Measurements from ENCODE around the gene ADK.

Gene ADK

DNA sequence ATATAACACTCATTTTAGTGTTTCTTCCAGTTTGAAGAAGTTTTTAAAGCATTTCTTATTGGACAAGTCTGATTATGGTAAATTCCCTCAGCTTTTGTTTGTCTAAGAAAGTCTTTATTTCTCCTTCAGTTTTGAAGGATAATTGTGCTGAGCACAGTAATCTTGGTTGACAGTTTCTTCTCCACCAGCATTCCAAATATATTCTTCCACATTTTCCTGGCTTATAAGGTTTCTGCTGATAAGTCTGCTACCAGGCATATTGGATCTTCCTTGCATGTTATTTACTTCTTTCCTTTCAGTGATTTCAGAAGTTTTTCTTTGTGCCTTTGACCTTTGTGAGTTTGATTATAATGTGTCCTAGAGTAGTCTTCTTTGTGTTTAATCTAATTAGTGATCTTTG is 210.7 kb downstream of the ADK start:
- no peak for DNase-seq (ENCODE audit: low read depth)

DNA sequence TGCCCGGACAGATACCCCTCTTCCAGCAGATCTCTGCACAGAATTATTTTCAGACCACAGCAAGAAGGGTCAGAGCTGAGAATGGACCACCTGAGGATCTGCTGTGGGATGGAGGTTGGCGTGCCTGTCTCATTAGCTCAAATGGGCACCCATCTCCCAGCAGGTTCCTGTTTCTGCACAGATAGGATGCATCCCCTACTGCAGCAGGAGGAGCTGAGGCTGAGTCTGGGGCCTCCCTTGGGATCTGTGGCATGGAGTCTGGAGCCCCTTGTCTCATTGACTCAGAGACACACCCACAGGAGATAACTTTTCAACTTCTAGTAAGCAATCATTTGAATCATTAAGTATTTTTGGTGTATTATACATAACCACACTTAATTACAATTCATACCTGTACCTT is 212.7 kb downstream of the ADK start:
- no peak for DNase-seq (ENCODE audit: low read depth)

DNA sequence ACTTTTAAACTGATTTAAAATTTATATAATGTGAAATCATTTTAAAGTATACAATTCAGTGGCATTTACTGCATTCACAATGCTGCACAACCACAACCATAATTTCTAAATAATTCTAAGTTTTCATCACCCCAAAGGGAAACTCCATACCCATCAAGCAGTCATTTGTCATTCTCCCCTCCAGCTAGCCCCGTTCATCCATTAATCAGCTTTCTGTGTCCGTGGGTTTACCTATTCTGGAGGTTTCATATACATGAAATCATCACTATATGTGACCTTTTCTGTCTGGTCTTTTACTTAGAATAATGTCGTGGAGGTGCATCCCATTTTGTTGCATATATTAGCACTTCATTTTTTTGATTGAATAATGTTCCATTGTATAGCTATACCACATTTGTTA is 214.1 kb downstream of the ADK start:
- DNase-seq (ENCODE audit: low read depth), result no peak

DNA sequence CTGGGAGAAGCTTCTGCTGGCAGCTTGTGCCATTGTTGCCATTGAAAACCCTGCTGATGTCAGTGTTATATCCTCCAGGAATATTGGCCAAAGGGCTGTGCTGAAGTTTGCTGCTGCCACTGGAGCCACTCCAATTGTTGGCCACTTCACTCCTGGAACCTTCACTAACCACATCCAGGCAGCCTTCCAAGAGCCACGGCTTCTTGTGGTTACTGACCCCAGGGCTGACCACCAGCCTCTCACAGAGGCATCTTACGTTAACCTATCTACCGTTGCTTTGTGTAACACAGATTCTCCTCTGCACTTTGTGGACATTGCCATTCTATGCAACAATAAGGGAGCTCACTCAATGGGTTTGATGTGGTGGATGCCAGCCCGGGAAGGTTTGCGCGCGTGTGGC is 220.7 kb downstream of the ADK start:
- no peak for DNase-seq (ENCODE audit: low read depth)

DNA sequence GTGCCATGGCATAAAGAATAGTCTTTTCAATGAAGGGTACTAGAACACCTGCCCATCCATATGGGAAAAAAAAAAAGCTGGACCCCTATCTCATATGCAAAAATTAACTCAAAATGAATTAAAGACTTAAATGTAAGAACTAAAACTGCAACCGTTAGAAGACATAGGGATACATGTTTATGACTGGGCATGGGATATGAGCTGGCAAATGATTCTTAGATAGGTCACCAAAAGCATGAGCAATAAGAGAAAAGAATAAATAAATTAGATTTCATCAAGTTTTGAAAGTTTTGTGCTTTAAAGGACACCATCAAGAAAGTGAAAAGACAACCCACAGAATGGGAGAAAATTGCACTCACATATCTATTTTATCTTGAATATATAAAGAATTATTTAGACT is 222.0 kb downstream of the ADK start:
- DNase-seq (ENCODE audit: low read depth), result no peak

DNA sequence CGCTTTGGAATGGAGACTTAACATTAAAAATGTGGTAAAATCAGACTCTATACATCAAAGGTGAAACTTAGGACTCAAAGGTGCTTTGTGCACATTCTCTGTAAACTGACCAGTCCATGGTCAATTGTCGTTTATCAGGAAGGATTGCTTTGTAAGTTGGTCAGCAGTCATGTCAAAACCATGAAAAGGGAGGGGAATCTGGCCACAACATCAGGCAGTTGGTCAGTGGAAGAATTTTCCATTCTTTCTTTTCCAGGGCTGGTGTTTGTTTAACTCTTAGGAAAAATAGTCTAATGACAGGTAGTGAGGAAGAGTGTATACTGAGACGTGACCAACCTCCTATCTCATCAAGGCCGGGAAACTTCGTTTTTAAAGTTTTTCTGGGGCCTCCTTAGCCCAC is 226.5 kb downstream of the ADK start:
- no peak for DNase-seq (ENCODE audit: low read depth)

DNA sequence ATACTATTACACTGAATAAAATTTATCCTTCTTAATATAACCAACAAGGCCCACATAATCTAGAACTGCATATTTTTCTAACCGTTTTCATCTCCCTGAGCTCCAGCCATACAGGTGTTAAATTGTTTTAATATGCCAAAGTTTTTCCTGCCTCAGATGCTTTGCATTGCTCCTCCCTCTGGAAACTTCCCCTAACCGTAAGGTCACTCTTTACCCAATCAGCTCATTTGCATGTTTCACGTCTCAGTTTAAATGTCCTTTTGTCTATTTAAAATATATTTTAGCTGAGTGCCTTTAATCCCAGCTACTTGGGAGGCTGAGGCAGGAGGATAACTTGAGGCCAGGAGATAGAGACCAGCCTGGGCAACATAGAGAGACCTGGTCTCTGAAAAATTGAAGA is 228.5 kb downstream of the ADK start:
- DNase-seq (ENCODE audit: low read depth), result no peak

DNA sequence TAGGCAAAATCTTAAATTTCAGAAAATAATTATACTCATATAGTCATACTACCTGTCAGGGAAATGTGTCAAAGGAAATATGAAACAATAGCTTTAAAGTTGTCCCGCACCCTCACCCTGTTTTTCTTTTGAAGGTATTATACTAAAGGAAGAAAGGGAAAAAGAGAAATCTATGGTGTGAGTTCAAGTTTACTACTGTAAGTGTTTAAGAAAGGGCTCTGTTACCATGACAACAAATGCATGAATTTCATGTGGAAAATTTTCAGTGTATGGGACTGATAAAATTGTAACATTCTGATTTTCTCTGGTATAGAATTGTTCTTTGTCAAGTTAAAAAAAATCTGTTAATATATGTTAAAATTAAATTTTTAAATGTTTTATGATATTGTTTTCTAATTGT is 229.8 kb downstream of the ADK start:
- no peak for DNase-seq (ENCODE audit: low read depth)

DNA sequence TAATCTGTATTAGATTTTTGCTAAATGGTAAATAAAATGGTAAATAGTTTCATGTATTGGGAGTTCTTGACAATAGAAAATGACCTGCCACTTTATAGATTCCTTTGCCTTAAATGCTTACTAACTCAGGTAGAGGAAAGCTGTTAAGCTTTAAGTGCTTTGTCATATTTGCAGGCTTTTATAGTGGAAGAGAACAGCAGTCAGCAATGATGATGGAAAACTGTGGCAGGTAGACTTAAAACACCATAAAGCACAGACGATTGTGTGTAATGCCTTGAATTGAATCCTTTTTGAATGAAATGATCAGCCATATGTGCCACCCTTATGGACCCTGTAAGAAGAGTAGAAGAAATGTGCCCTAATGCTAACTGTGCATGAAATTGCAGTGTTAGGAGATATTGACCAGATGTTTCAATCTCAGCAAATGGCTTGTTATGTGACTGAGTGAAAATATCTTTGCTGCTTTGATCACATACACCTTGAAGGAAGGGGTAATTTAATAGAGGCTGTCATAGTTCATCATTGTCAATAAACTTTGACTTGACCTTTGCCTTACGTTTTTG is 230.4 kb downstream of the ADK start:
- DNase-seq (ENCODE audit: low read depth), result no peak

DNA sequence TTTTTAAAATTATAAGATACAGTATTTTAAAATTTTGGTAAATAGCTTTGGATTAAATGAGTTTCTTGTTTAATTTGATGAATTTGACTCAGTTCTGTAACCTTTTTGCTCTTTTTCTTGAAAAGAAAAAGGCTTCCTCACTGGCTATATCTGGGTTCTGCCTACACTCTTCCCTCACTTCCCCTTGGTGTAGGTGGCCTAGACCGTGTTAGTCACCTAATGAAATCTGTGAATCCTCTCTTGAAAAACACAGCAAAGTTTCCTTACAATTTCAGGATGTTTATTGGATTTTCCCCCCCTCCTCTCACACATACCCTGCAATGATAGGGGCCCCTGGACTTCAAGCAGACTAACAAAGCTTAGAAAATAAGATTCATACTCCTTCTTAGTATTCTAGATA is 231.6 kb downstream of the ADK start:
- DNase-seq (ENCODE audit: low read depth), result no peak

DNA sequence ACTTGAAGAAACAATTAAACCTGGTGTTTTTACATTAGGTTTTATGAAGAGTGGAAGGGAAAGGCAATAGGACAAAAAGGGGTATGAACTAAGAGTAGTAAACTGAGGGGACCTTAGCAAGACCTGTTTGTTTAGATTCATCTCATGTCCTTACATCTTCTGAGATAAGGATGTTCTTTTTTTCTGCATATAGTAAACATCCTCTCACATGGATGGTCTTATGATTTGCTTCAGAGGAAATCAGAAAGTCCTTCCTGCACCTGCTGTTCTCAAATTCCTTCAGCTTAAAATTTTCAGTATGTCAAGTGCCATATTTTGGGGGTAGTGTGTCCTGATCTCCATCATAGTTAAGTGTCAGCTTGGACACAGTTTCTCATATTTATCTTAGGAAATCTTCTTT is 232.6 kb downstream of the ADK start:
- DNase-seq (ENCODE audit: low read depth), result no peak

DNA sequence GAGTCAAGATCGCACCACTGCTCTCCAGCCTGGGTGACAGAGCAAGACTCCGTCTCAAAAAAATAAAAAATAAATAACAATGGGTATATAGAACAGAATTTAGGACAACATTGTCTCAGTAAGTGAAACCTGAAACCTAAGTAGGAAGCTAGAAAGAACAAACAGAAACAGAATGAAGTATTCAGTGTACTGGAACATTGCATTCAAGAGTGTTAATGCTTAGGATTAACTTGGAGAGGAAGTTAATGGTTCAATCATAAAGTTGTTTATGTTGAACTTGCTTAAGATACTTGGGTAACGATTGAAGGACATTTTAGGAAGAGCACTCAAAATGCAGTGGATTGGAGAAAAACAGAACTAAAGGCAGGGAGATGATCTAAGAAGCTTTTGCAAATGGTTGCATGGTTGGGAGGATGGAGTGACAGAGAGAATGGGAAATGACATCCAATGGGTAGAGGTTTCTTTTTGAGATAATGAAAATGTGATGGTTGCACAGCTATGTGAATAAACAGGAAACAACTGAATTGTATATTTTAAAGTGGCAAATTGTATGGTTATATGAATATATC is 233.7 kb downstream of the ADK start:
- no peak for DNase-seq (ENCODE audit: low read depth)

DNA sequence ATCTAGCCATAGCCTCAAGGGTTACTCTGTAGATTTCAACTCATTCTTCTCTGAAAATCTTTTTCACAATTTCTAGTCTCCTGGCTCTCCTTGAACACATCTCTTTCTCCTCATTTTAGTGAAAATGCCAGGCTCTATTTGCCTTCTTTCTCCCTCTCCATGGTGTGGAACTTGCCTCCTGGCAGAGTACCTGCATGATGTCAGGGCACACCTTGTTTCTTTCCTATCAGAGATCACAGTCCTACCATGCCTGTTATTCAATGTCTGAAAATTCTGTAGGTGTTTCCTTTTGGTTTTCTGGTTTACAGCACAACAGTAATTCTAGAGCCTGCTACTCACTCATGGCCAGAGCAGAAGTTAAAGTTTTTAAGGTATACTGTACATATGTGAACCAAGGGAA is 237.8 kb downstream of the ADK start:
- DNase-seq (ENCODE audit: low read depth), result no peak

DNA sequence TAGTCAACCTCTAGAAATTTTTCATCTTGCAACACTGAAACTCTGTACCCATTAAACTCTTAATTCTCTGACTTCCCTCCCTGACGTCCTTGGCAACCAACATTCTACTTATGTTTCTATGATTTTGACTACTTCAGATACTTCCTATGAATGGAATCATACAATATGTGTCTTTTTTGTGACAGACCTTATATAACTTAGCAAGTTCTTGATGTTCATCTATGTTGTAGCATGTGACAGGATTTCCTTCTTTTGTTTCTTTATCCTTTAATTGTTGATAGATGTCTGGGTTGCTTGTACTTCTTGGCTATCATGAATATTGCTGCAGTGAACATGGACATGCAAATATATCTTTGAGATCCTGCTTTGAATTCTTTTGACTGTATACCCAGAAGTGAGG is 240.8 kb downstream of the ADK start:
- no peak for DNase-seq (ENCODE audit: low read depth)

DNA sequence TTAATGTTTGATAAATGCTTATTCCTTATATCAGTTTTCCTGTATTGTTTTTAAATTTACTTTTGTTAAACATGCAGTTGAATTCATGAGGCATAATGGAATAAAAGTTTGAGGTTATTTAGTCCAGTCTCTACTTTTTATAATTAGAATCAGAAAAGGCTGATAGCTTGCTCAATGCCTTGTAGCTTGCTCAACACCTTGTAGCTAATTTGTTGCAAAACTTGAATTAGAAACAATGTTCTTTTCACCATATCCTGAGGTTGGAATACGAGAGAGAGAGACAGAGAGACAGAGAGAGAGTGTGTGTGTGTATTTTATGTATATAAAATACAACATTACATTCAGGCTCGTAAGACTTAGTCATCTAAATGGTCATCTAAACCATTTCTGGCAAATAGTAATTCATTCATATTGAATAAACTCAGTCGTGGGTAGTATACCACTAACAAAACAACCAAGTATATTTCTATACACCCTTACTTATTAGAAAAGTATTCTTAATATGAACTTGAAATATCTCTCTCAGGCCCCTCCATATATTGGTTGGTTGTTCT is 243.5 kb downstream of the ADK start:
- no peak for DNase-seq (ENCODE audit: low read depth)

DNA sequence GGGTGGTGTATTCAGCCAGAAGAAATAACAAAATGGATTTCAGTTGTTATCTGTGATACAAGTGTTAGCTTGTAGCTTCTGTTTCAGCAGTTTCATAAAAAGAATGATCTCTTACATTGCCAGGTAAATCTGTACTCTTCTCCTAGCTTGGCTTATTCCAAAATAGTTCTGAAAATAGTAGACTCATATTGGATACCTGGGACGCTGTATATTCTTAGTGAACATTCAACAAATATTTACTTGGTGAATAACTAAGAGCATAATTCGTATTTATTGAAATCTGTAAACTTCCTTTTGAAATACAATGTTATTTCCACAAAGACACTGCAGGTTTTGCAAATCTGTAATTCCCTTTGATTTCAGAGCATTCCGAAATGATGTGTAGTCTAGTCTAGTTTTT is 249.2 kb downstream of the ADK start:
- no peak for DNase-seq (ENCODE audit: low read depth)

DNA sequence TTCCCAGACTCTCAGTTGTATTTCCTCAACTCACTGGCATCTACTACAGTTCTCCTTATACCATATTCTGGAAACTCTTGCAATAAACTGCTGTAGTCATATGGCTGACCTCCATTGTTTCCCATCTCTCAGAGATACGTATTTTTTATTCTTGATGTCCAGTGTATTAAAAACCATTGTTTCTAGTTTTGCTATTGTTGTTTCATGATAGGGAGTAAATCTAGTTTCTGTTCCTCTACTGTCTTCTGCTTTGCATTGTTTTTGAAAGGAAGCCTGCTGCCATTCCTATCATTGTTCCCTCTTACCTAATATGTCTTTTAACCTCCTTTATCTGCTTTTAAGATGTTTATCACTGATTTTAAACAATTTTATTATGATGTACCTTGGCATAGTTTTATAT is 255.0 kb downstream of the ADK start:
- no peak for DNase-seq (ENCODE audit: low read depth)

DNA sequence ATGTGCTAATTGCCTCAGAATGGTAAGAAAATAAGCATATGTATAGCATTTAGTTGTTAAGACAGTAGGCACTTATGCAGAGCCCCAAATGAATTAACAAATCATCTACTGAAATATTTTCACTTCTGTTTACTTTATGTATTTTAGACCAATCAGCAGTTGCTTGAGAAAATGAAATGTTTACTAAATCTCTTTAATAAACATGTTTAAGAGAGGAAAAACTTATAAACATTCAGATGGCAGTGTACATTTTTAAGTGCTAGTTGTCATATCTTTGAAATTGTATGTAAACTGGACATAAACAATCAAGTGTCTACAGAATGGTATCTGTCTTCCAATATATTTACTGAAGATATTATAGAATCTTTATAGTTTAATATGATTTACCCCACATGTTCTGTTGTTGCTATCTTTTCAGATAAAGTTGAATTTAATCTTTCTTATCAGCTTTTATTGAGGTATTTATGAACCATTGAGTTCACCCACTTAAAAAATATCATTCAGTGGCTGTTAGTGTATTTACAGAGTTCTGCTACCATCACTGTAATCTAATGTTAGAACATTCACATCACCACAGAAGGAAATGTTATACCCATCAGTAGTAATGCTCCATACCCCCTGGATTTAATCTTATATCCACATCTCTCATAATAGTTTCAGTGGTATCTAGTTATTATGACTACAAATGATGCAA is 264.3 kb downstream of the ADK start:
- DNase-seq (ENCODE audit: low read depth), result no peak

DNA sequence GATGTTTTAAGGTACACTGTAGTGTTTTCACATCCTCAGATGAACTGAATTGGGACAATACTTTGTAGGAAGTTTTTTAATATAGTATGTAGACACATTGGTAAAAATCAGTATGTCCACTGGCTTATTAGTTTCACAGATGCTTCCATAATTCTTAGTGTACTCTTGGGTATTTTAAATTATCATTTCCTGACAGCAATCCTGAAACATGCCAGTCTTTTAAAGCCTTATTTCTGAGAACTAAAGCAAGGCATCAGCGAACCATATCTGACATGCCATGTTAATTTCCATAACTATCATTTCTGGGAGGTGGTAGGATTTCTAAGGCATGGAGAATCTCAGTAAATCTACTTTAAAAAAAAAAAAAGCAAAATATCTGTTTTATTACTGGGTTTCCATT is 266.4 kb downstream of the ADK start:
- no peak for DNase-seq (ENCODE audit: low read depth)

DNA sequence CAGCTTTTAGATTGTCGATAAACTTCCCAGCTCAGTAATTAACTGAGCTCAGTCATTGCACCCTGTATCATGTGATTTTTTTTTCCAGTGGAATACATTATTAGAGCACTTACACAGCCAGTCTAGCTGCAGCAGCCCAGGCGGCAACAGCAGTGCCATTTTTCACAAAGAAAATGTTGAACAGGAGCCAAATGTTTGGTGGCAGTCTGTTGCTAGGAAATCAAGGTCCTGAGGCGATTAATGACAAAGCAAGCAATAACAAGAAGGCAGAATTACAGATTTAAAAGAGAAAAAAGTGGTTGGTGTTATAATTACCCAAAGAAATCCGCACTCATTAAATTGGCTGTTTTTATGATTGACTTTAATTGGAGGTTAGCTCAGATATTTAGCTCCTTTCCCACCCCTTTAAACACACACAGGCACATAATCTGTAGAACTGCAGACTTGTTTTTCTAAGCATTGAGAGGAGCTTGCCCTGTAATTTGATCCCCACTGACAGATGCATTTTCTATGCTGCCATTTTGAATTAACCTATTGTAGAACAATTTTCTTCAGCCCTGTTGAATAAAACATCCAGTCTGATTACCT is 267.4 kb downstream of the ADK start:
- DNase-seq (ENCODE audit: low read depth), result no peak

DNA sequence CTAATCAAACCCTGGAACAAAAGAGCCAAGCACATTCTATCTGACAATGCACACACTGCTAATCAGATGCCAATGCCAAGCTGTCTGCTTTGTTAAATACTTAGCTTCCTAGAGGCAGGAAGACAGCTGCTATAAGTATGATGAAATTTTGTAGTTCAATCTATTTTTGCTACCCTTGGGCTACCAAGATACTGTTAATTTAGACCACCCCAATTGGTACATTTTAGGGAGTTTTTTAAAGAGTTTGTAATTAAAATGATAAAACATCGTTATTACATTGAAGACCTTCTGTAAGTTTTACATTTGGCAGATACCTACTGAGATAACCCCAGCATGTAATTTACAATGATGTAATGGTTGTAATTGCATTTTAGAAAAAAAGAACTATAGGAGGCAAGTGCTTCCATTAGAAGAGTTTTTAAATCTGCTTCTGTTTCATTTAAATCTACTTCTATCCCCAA is 268.5 kb downstream of the ADK start:
- DNase-seq (ENCODE audit: low read depth), result no peak

DNA sequence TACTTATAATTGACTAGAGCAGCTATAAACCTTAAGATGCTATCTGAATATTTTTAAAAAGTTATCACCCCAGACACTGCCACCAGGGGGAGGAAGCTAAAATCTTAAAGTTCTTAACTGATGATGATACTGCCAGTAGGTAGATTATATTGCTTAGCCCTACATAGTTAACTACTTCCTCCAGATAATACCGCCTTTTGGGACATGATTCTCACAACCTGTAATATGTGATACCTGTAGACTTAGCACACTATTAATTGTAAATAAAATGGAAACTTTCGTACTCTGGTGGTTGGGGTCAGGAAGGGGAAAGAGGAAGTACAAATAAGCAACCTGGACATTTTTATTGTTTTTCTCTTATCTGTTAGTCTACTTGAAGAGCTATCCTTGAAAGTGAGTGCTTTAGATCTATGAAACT is 268.9 kb downstream of the ADK start:
- DNase-seq (ENCODE audit: low read depth), result no peak

DNA sequence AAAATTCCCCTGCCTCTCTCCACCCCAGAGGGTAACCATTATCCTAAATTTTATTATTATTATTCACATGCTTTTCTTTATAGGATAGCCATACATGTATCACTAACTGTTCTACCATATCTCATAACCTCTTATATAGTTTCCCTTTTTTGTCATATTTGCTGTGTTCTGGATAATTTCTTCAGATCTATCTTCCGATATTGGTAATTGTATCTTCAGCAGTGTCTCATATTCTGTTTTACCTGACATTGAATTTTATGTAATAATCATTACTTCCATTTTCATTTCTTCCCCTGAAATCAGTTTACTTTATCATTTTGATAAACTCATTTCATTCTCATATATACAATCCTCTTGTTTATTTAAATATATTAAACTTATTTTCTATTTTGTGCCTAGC is 273.5 kb downstream of the ADK start:
- DNase-seq (ENCODE audit: low read depth), result no peak

Data from non-pigmented ciliary epithelial cell (primary cell).